ENCODE data around the gene DNAJA3.

Gene DNAJA3

GRCh38 chr16:4475880-4476788 lies 50.5 kb downstream of the DNAJA3 start, which contains the start of gene HMOX2:
TSS of gene HMOX2 (plus strand) at chr16:4476398. CDS start at chr16:4505525, 29,127 bp downstream.
- peak; percentile 96 for DNase-seq

- no peak for DNase-seq
These were observed 52.3 kb downstream of the DNAJA3 start for GRCh38 chr16:4477966-4478365.

- DNase-seq = no peak
These were observed 55.9 kb downstream of the DNAJA3 start for GRCh38 chr16:4481526-4481925.

GRCh38 chr16:4481963-4482362 lies 56.3 kb downstream of the DNAJA3 start:
- DNase-seq = no peak

- no peak for DNase-seq
These were observed 60.6 kb downstream of the DNAJA3 start for GRCh38 chr16:4486126-4486893.

- DNase-seq = no peak
These were observed 62.4 kb downstream of the DNAJA3 start for GRCh38 chr16:4487955-4488498.

GRCh38 chr16:4488499-4488967 lies 62.9 kb downstream of the DNAJA3 start:
- DNase-seq = no peak

- no peak for DNase-seq
These were observed 63.4 kb downstream of the DNAJA3 start for GRCh38 chr16:4489030-4489429.

GRCh38 chr16:4491898-4492297 lies 66.2 kb downstream of the DNAJA3 start:
- DNase-seq = no peak

- no peak for DNase-seq
These were observed 69.2 kb downstream of the DNAJA3 start for GRCh38 chr16:4494746-4495490.

GRCh38 chr16:4495766-4496165 lies 70.1 kb downstream of the DNAJA3 start:
- no peak for DNase-seq

GRCh38 chr16:4496305-4496704 lies 70.6 kb downstream of the DNAJA3 start:
- no peak for DNase-seq

GRCh38 chr16:4498546-4499195 lies 73.0 kb downstream of the DNAJA3 start:
- no peak for DNase-seq

GRCh38 chr16:4499196-4499555 lies 73.5 kb downstream of the DNAJA3 start:
- DNase-seq = no peak

GRCh38 chr16:4500272-4500671 lies 74.6 kb downstream of the DNAJA3 start:
- no peak for DNase-seq

- no peak for DNase-seq
These were observed 75.4 kb downstream of the DNAJA3 start for GRCh38 chr16:4501071-4501478.

- no peak for DNase-seq
These were observed 79.9 kb downstream of the DNAJA3 start for GRCh38 chr16:4505356-4506147.

Measured in eye (tissue), 1 donor.